Esophagus muscularis mucosa (tissue), 4 donors: ENCODE data around the gene OTC. TPM values are rescaled to one million over a fixed set of nuclear protein-coding genes. Genes with fewer than 3 reads are reported as not detected.

Source experiments
- DNase-seq: peaks from one replicate; pipeline ENCODE4 v3.0.0-alpha.2; 2017; ENCODE audit errors: extremely low spot score
- H3K27ac ChIP-seq, 4 donors: fragments of 200-600 bp; sonication (generic); replicated peaks in 1 of 4; 1 replicate in 3 of 4; 2 replicates in 1 of 4; pipeline ENCODE4 v1.5.1; 2016 to 2019; ENCODE audit warnings: mild to moderate bottlenecking in 1 of 4
- H3K27me3 ChIP-seq, 4 donors: fragments of 200-600 bp; sonication (generic); one replicate each; pipeline versions ENCODE4 v1.5.1 to v1.6.0; 2016 to 2019
- H3K36me3 ChIP-seq, 4 donors: fragments of 200-600 bp; sonication (generic); one replicate each; pipeline ENCODE4 v1.5.1; 2016 to 2019
- H3K4me1 ChIP-seq, 4 donors: fragments of 200-600 bp; sonication (generic); one replicate each; pipeline ENCODE4 v1.5.1; 2016 to 2019
- H3K4me3 ChIP-seq, 4 donors: fragments of 200-600 bp; sonication (generic); 1 replicate in 2 of 4; 2 replicates in 2 of 4; pipeline ENCODE4 v1.5.1; 2016 to 2019; ENCODE audit warnings: mild to moderate bottlenecking in 4 of 4, moderate library complexity in 1 of 4
- H3K9me3 ChIP-seq, 4 donors: fragments of 200-600 bp; sonication (generic); 1 replicate in 3 of 4; 2 replicates in 1 of 4; pipeline ENCODE4 v1.5.1; 2016 to 2019
- EP300 ChIP-seq: sonication (generic); formaldehyde crosslinking; IDR thresholded peaks from one replicate; pipeline ENCODE4 v1.6.1; 2017; ENCODE audit warnings: antibody characterized with exemption
- POLR2A ChIP-seq: fragments of 450-650 bp; IDR thresholded peaks from one replicate; pipeline ENCODE4 v1.6.1; 2017; ENCODE audit warnings: antibody characterized with exemption, moderate library complexity, mild to moderate bottlenecking, low read depth
- POLR2AphosphoS5 ChIP-seq, 2 donors: sonication (generic); formaldehyde crosslinking; IDR thresholded peaks; one replicate each; pipeline ENCODE4 v1.6.1; 2017; ENCODE audit warnings: antibody characterized with exemption in 2 of 2
- WGBS: methylation state at CpG from one replicate; pipeline ENCODE4 v1.1.5; 2018; 5-methylcytosine and 5-hydroxymethylcytosine counted together
- intact Hi-C: fragments of 100-400 bp; cut with DNase I; formaldehyde crosslinking; loops from one replicate; pipeline ENCODE4 v1.15.1; 2023
- total RNA-seq, 4 donors: library from RNA; depleted of rRNA; stranded (reverse); fragments of >200 nt; gene quantifications; one replicate each; pipeline versions ENCODE4 v1.1.0 to v1.2.1, GENCODE V29; 2016
- TF ChIP-seq, protein P1 (sequence below), 3 experiments: fragments of 200-600 bp in 2 of 3; fragments of 450-650 bp in 1 of 3; sonication (generic) in 2 of 3; IDR thresholded peaks; one replicate each; pipeline ENCODE4 v1.5.1; 2017 to 2019; ENCODE audit warnings: antibody characterized with exemption in 3 of 3, mild to moderate bottlenecking in 2 of 3, moderate library complexity in 1 of 3

Gene OTC
- total RNA-seq, 4 donors from 2014 or later = 0.23 to 0.42 (median 0.33) TPM; not detected in 1

DNA sequence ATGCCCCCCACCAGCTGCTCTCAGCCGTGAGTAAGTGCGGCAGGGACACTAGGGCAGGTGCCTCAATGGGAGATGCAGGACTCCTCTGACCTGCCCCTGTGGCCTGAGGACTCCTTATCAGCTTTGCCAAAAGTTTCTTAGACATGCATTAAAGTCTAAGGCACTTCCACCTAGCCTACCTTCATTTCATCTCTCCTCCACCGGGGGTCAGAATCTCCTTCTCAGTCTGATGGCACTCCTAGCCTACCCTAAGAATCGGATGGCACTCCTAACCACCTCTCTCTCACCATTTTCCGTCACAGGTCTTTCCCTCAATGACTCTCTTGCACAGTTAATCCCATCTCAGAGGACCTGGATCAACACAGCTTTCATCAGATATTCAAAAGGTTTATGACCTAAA, 85.9 kb downstream of the OTC start:
- no peak for DNase-seq
- Histone ChIP-seq H3K9me3 (no peaks in the 10 kb centered on the region), H3K27me3 (no peaks in the 10 kb centered on the region), H3K4me1 (no peaks in the 10 kb centered on the region), H3K27ac (no peak overlapping the region), H3K36me3 (no peaks in the 10 kb centered on the region), H3K4me3 (no peak overlapping the region)
- intact Hi-C loops = no loop called here
- no peak for TF ChIP-seq EP300
- no peak for TF ChIP-seq POLR2AphosphoS5 (IDR thresholded peaks at IDR 0.05)
- TF ChIP-seq, protein P1, sequence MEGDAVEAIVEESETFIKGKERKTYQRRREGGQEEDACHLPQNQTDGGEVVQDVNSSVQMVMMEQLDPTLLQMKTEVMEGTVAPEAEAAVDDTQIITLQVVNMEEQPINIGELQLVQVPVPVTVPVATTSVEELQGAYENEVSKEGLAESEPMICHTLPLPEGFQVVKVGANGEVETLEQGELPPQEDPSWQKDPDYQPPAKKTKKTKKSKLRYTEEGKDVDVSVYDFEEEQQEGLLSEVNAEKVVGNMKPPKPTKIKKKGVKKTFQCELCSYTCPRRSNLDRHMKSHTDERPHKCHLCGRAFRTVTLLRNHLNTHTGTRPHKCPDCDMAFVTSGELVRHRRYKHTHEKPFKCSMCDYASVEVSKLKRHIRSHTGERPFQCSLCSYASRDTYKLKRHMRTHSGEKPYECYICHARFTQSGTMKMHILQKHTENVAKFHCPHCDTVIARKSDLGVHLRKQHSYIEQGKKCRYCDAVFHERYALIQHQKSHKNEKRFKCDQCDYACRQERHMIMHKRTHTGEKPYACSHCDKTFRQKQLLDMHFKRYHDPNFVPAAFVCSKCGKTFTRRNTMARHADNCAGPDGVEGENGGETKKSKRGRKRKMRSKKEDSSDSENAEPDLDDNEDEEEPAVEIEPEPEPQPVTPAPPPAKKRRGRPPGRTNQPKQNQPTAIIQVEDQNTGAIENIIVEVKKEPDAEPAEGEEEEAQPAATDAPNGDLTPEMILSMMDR (IDR thresholded peaks at IDR 0.05) = no peak
- TF ChIP-seq POLR2A = no peak
- WGBS = 52% methylated on average over 5 of the region's 5 CpGs

DNA sequence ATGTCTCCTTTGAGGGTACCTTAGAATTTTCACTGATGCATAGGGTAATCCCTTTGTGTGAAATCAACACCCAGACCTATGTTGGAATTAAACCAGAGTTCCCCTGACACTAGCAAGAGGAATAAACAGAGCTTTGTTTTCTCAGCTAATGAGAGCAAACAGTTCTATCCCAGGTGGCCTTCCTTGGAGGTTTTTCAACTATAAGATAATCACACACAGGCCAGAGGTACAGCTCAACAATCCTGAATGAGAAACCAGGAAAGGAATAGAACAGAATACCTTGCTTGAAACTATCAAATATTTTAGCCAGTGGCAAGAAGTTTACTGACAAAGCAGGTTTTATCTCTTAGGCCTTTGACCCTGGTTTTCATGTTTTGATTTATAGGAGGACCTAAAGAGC, 100.2 kb downstream of the OTC start:
- H3K27ac ChIP-seq = no peak overlapping the region
- intact Hi-C loops = no loop called here
- no peaks in the 10 kb centered on the region for H3K4me1 ChIP-seq
- no peaks in the 10 kb centered on the region for H3K36me3 ChIP-seq
- peaks cover 0 to 5% (median 0%) of the 10 kb centered on the region in 4 donors for H3K9me3 ChIP-seq
- no peaks in the 10 kb centered on the region for H3K27me3 ChIP-seq
- no peak overlapping the region for H3K4me3 ChIP-seq
- DNase-seq = no peak
- TF ChIP-seq POLR2A (no peak), POLR2AphosphoS5 (IDR thresholded peaks at IDR 0.05) (no peak), EP300 (no peak)
- TF ChIP-seq, protein P1 (IDR thresholded peaks at IDR 0.05) = no peak

DNA sequence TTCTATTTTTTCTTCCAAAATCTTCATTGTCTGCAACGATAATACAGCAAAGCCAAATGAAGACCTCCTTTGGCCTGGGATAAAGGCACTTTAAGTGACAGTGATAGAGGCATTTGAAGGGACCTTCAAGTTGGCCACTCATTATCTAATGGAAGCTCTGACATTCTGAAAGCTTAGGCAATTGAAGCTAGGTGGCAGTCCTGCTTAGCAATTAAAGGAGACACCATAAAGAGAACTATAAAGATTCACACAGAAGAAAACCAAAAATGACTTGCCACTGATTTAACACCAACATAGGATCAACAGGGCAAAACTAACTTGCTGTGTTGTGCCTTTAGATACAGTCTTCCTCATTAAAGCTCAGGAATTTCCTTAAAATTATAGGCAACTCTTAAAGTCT, 105.7 kb downstream of the OTC start:
- H3K4me3 ChIP-seq = no peak overlapping the region
- no peak for TF ChIP-seq EP300
- TF ChIP-seq, protein P1 (IDR thresholded peaks at IDR 0.05) = no peak
- H3K27me3 ChIP-seq = no peaks in the 10 kb centered on the region
- DNase-seq = no peak
- H3K4me1 ChIP-seq = no peaks in the 10 kb centered on the region
- H3K9me3 ChIP-seq = peaks cover 0 to 5% (median 0%) of the 10 kb centered on the region in 4 donors
- intact Hi-C loops = no loop called here
- 87% methylated on average over 1 of the region's 1 CpG for WGBS
- no peak overlapping the region for H3K27ac ChIP-seq
- H3K36me3 ChIP-seq = no peaks in the 10 kb centered on the region

DNA sequence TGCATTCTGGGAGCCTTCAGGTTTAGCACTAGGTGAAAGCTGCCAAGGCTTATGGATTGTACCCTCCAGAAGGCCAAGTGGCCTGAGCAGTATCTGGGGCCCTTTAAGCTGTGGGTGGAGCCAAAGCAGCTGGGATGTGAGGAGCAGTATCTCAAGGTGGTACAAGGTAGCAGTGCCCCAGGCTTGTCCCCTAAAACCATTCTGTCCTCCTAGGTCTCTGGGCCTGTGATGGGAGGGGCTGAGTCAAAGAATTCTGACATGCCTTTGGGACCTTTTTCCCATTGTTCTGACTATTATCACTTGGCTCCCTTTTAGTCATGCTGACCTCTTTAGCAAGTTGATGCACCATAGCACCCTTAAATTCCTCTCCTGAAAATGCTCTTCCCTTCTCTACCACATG, 109.9 kb downstream of the OTC start:
- no peaks in the 10 kb centered on the region for H3K4me1 ChIP-seq
- DNase-seq = no peak
- H3K4me3 ChIP-seq = no peak overlapping the region
- no peak for TF ChIP-seq POLR2A
- TF ChIP-seq, protein P1 (IDR thresholded peaks at IDR 0.05) = no peak
- no peak for TF ChIP-seq EP300
- no peak for TF ChIP-seq POLR2AphosphoS5 (IDR thresholded peaks at IDR 0.05)
- H3K36me3 ChIP-seq = no peaks in the 10 kb centered on the region
- no peaks in the 10 kb centered on the region for H3K9me3 ChIP-seq
- H3K27me3 ChIP-seq = no peaks in the 10 kb centered on the region
- H3K27ac ChIP-seq = no peak overlapping the region
- intact Hi-C loops = no loop called here

DNA sequence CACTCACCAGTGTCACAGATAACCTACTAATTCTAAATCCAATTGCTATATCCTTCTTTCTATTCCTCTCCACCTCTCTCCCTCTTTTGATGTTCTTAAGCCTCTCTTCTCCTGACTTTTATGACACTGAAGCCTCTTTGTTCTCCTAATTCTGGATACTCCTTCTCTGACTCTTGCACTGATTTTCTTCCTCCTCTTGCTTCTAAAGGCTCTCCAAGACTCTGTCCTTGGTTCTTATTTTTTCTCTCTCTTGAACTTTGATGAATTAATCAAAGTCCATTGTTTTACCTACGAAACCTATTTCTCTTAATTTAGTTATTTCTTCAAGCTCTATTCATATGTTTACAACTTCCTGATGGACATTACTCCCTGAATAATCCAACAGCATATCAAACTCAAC, 113.3 kb downstream of the OTC start:
- TF ChIP-seq POLR2A = no peak
- TF ChIP-seq, protein P1 (IDR thresholded peaks at IDR 0.05) = no peak
- no peak for TF ChIP-seq POLR2AphosphoS5 (IDR thresholded peaks at IDR 0.05)
- no peak for TF ChIP-seq EP300
- no peak for DNase-seq
- Histone ChIP-seq H3K27me3 (no peaks in the 10 kb centered on the region), H3K4me3 (no peak overlapping the region), H3K9me3 (peaks cover 0 to 4% (median 0%) of the 10 kb centered on the region in 4 donors), H3K4me1 (no peaks in the 10 kb centered on the region), H3K27ac (no peak overlapping the region), H3K36me3 (no peaks in the 10 kb centered on the region)
- intact Hi-C loops = no loop called here
- 61% methylated on average over 1 of the region's 1 CpG for WGBS
